ENCODE results near the gene DPEP3. TPM values are rescaled to one million over a fixed set of nuclear protein-coding genes. Genes with fewer than 3 reads are reported as not detected.
"Not testable (repeated sequence)": the region's sequence is repeated elsewhere in the genome, so short reads cannot be mapped to it uniquely, and the experiment has no call there.

Gene DPEP3
- total and polyA plus RNA-seq, 2 donors = 0.14 to 0.23 TPM

DNA sequence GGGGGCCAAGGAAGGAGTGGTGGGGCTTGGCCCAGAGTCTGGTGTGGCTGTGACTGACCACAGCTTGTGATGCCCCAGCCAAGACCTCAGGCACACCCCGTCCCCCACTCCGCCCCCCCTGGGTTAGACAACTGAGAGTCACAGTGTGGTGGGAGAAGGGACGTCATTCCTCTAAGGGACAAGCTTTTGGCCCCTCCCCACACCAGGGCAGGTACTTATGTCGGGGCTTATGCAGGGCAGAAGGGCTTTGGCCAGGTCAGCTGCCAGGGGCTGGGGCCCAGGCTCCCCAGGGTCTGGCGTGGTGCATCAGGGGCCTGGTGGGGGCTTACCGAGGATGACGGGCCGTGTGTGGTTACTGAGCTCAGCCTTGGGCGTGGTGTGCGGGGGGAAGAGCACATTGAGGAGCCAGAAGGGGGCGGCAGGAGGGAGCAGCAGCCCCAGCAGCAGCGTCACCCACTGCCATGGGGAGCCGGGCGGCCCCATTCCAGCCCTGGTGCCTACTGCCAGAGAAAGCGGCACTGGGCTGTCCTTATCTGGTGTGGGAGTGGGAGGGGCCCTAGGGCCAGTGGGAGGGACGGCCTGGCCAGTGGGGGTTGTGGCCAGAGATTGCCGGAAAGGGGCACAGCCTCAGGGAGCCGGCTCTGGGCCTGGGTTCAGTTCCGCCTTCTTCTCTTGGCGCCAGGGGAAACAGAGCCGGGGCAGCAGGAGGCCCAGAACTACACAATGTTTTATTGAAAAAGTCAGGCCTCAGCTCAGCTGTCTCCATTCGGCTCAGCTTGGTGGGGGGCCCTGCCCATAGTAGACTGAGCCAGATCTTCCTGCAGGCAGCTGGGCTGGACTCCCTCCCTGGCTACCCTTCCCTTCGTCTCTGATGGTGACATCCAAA is 36.4 kb downstream of the DPEP3 start, which contains the start of gene LCAT:
TSS of gene LCAT (minus strand) at position 502 of the 886 bp plus-strand sequence. CDS start at position 483, 19 bp downstream.
- 95% methylated on average over 23 of the region's 23 CpGs for WGBS
- Histone ChIP-seq H3K9me3 (ENCODE audit: control insufficient read depth in 2 of 2, insufficient read depth in 1 of 2, low read length in 1 of 2) (no peaks in the 10 kb centered on the region), H3K27ac (ENCODE audit: low read depth in 1 of 2, low read length in 1 of 2) (no peak within 1 kb of the TSS), H3K4me3 (ENCODE audit: low read length in 2 of 2) (no peak within 1 kb of the TSS), H3K36me3 (ENCODE audit: control insufficient read depth in 2 of 2, insufficient read depth in 2 of 2, low read length in 1 of 2) (peaks cover 68 to 80% of the 10 kb centered on the region in 2 donors), H3K4me1 (ENCODE audit: control insufficient read depth in 2 of 2, insufficient read depth in 2 of 2, low read length in 2 of 2) (peaks cover 7 to 11% of the 10 kb centered on the region in 2 donors), H3K27me3 (ENCODE audit: control insufficient read depth in 2 of 2, insufficient read depth in 1 of 2, low read length in 1 of 2) (no peaks in the 10 kb centered on the region)
- DNase-seq (ENCODE audit: low read depth in 6 of 9, low spot score in 9 of 9) = no peak

DNA sequence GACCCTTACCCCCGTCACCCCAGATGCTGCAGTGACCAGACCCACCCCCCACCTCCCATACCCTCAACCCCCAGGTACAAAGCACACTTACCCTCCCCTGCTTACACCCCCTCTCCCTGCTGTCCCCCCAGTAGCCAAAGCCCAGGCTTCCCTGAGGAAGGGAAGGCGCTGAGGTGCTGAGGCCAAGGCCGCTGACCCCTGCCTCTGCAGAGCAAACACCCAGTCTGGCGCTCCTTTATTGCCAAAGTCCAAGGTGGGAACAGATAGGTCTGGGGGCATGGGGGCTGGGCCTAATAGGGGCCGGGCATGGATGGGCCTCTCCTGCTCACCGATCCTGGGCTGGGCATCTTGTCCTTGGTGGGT is 37.1 kb downstream of the DPEP3 start:
- Histone ChIP-seq H3K4me3 (ENCODE audit: low read length in 2 of 2) (no peak overlapping the region), H3K27ac (ENCODE audit: low read depth in 1 of 2, low read length in 1 of 2) (no peak overlapping the region), H3K4me1 (ENCODE audit: control insufficient read depth in 2 of 2, insufficient read depth in 2 of 2, low read length in 2 of 2) (peaks cover 7 to 11% of the 10 kb centered on the region in 2 donors), H3K27me3 (ENCODE audit: control insufficient read depth in 2 of 2, insufficient read depth in 1 of 2, low read length in 1 of 2) (no peaks in the 10 kb centered on the region), H3K36me3 (ENCODE audit: control insufficient read depth in 2 of 2, insufficient read depth in 2 of 2, low read length in 1 of 2) (peaks cover 62 to 74% of the 10 kb centered on the region in 2 donors), H3K9me3 (ENCODE audit: control insufficient read depth in 2 of 2, insufficient read depth in 1 of 2, low read length in 1 of 2) (no peaks in the 10 kb centered on the region)
- 98% methylated on average over 6 of the region's 6 CpGs for WGBS
- no peak for DNase-seq (ENCODE audit: low read depth in 6 of 9, low spot score in 9 of 9)

- 97% methylated on average over 27 of the region's 27 CpGs for WGBS
- Histone ChIP-seq H3K4me1 (ENCODE audit: control insufficient read depth in 2 of 2, insufficient read depth in 2 of 2, low read length in 2 of 2) (peaks cover 8 to 11% of the 10 kb centered on the region in 2 donors), H3K27me3 (ENCODE audit: control insufficient read depth in 2 of 2, insufficient read depth in 1 of 2, low read length in 1 of 2) (no peaks in the 10 kb centered on the region), H3K4me3 (ENCODE audit: low read length in 2 of 2) (no peak overlapping the region), H3K27ac (ENCODE audit: low read depth in 1 of 2, low read length in 1 of 2) (no peak overlapping the region), H3K9me3 (ENCODE audit: control insufficient read depth in 2 of 2, insufficient read depth in 1 of 2, low read length in 1 of 2) (no peaks in the 10 kb centered on the region), H3K36me3 (ENCODE audit: control insufficient read depth in 2 of 2, insufficient read depth in 2 of 2, low read length in 1 of 2) (peaks cover 57 to 68% of the 10 kb centered on the region in 2 donors)
- no peak for DNase-seq (ENCODE audit: low read depth in 6 of 9, low spot score in 9 of 9)
These were observed 37.6 kb downstream of the DPEP3 start for GRCh38 chr16:67942510-67943255.

- H3K9me3 ChIP-seq (ENCODE audit: control insufficient read depth in 2 of 2, insufficient read depth in 1 of 2, low read length in 1 of 2) = no peaks in the 10 kb centered on the region
- DNase-seq (ENCODE audit: low read depth in 6 of 9, low spot score in 9 of 9) = no peak
- H3K36me3 ChIP-seq (ENCODE audit: control insufficient read depth in 2 of 2, insufficient read depth in 2 of 2, low read length in 1 of 2) = peaks cover 51 to 63% of the 10 kb centered on the region in 2 donors
- 99% methylated on average over 6 of the region's 6 CpGs for WGBS
- peaks cover 13 to 16% of the 10 kb centered on the region in 2 donors for H3K4me1 ChIP-seq (ENCODE audit: control insufficient read depth in 2 of 2, insufficient read depth in 2 of 2, low read length in 2 of 2)
- H3K4me3 ChIP-seq (ENCODE audit: low read length in 2 of 2) = no peak overlapping the region
- no peaks in the 10 kb centered on the region for H3K27me3 ChIP-seq (ENCODE audit: control insufficient read depth in 2 of 2, insufficient read depth in 1 of 2, low read length in 1 of 2)
- no peak overlapping the region for H3K27ac ChIP-seq (ENCODE audit: low read depth in 1 of 2, low read length in 1 of 2)
These were observed 38.1 kb downstream of the DPEP3 start for GRCh38 chr16:67942200-67942509.

- Histone ChIP-seq H3K4me3 (ENCODE audit: low read length in 2 of 2) (no peak overlapping the region), H3K36me3 (ENCODE audit: control insufficient read depth in 2 of 2, insufficient read depth in 2 of 2, low read length in 1 of 2) (peaks cover 46 to 58% of the 10 kb centered on the region in 2 donors), H3K4me1 (ENCODE audit: control insufficient read depth in 2 of 2, insufficient read depth in 2 of 2, low read length in 2 of 2) (peaks cover 18 to 19% of the 10 kb centered on the region in 2 donors), H3K9me3 (ENCODE audit: control insufficient read depth in 2 of 2, insufficient read depth in 1 of 2, low read length in 1 of 2) (no peaks in the 10 kb centered on the region), H3K27ac (ENCODE audit: low read depth in 1 of 2, low read length in 1 of 2) (no peak overlapping the region), H3K27me3 (ENCODE audit: control insufficient read depth in 2 of 2, insufficient read depth in 1 of 2, low read length in 1 of 2) (no peaks in the 10 kb centered on the region)
- no peak for DNase-seq (ENCODE audit: low read depth in 6 of 9, low spot score in 9 of 9)
- 93% methylated on average over 9 of the region's 9 CpGs for WGBS
These were observed 38.7 kb downstream of the DPEP3 start for GRCh38 chr16:67941469-67942199.

DNA sequence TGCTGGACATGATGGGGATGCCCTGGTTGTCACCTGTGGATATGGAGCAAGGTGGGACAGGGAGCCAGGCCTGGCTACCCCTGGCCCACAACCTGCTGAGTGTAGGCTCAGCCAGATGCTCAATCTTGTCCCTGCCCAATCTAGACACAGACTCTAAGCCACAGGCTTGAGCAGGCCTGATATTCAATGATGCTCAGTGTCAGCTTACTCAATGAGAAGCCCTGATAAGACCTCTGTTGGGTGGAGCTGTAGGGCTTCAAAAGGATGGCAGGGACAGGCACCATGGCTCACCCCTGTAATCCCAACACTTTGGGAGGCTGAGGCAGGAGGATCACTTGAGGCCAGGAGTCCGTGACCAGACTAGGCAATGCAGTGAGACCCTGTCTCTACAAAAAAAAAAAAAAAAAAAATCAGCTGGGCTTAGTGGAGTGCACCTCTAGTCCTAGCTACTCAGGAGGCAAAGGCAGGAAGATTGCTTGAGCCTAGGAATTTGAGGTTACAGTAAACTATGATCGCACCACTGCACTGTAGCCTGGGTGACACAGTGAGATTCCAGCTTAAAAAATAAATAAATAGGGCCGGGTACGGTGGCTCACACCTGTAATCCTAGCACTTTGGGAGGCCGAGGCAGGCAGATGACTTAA is 39.7 kb downstream of the DPEP3 start:
- H3K4me3 ChIP-seq (ENCODE audit: low read length in 2 of 2) = no peak overlapping the region
- peaks cover 0 to 2% of the 10 kb centered on the region in 2 donors for H3K9me3 ChIP-seq (ENCODE audit: control insufficient read depth in 2 of 2, insufficient read depth in 1 of 2, low read length in 1 of 2)
- peaks cover 36 to 47% of the 10 kb centered on the region in 2 donors for H3K36me3 ChIP-seq (ENCODE audit: control insufficient read depth in 2 of 2, insufficient read depth in 2 of 2, low read length in 1 of 2)
- 98% methylated on average over 5 of the region's 5 CpGs for WGBS
- DNase-seq (ENCODE audit: low read depth in 6 of 9, low spot score in 9 of 9) = no peak
- H3K27ac ChIP-seq (ENCODE audit: low read depth in 1 of 2, low read length in 1 of 2) = no peak overlapping the region
- no peaks in the 10 kb centered on the region for H3K27me3 ChIP-seq (ENCODE audit: control insufficient read depth in 2 of 2, insufficient read depth in 1 of 2, low read length in 1 of 2)
- peaks cover 18 to 19% of the 10 kb centered on the region in 2 donors for H3K4me1 ChIP-seq (ENCODE audit: control insufficient read depth in 2 of 2, insufficient read depth in 2 of 2, low read length in 2 of 2)

DNA sequence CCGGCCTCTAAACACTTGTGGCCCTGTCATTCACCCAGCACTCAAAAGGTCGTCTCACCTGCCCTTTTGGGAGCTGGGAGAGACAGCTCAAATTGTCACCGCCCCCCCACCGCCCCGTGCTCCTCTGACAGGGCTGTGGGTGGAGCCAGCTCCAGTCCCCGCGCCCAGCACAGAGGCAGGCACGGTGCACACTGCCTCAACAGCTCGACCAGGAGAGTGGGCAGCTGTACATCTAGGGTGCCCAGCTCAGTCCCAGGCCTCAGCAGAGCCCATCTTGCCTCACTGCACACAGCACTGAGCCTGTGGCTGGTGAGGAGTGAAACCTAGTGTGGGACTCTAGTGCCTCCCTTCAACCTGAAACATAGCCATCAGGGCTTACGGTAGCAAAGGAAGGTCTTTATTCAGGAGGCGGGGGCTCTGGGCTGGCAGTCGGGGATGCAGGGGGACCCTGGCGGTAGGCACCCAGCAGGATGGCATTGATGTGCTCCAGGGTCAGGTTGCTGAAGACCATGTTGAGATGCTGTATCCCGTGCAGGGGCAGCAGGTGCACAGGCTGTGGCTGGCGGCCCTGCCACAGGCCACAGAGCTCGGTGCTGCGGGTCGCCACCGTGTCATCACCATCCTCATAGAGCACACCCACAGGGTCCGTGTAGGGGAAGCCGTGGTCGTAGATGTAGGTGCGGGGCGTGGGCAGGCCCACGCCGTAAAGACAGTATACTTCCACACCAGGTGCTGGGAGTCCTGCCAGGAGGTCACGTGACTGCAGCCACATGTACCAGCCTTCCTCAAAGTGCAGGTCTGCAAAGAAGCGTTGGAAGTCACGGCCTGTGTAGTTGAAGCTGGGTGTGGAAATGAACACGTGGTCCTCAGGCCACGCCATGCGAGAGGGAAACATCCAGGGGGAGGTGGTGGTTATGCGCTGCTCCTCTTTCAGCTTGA is 40.5 kb downstream of the DPEP3 start:
- Histone ChIP-seq H3K27me3 (ENCODE audit: control insufficient read depth in 2 of 2, insufficient read depth in 1 of 2, low read length in 1 of 2) (no peaks in the 10 kb centered on the region), H3K9me3 (ENCODE audit: control insufficient read depth in 2 of 2, insufficient read depth in 1 of 2, low read length in 1 of 2) (peaks cover 0 to 2% of the 10 kb centered on the region in 2 donors), H3K36me3 (ENCODE audit: control insufficient read depth in 2 of 2, insufficient read depth in 2 of 2, low read length in 1 of 2) (peaks cover 35 to 47% of the 10 kb centered on the region in 2 donors), H3K4me3 (ENCODE audit: low read length in 2 of 2) (no peak overlapping the region), H3K4me1 (ENCODE audit: control insufficient read depth in 2 of 2, insufficient read depth in 2 of 2, low read length in 2 of 2) (peaks cover 19 to 26% of the 10 kb centered on the region in 2 donors), H3K27ac (ENCODE audit: low read depth in 1 of 2, low read length in 1 of 2) (peak overlapping the region in 1 of 2 donors; percentile 53)
- 43% methylated on average over 33 of the region's 33 CpGs for WGBS
- DNase-seq (ENCODE audit: low read depth in 6 of 9, low spot score in 9 of 9) = no peak

DNA sequence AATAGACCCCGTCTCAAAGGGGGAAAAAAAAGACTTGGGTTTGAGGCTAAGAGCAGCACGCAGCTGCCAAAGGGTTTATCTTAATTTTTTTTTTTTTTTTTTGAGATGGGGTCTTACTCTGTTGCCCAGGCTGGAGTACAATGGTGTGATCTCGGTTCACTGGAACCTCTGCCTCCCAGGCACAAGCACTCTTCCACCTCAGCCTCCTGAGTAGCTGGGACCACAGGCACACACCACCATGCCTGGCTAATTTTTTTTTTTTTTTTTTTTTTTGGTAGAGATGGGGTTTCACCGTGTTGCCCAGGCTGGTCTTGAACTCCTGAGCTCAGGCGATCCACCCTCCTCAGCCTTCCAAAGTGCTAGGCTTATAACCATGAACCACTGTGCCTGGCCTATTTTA is 42.6 kb downstream of the DPEP3 start:
- Histone ChIP-seq H3K27ac (ENCODE audit: low read depth in 1 of 2, low read length in 1 of 2) (peak overlapping the region in 1 of 2 donors; percentile 99), H3K4me1 (ENCODE audit: control insufficient read depth in 2 of 2, insufficient read depth in 2 of 2, low read length in 2 of 2) (peaks cover 19 to 29% of the 10 kb centered on the region in 2 donors)
- 98% methylated on average over 5 of the region's 5 CpGs for WGBS

More for the DNA sequence above, 42.6 kb downstream of the DPEP3 start:
- H3K36me3 ChIP-seq (ENCODE audit: control insufficient read depth in 2 of 2, insufficient read depth in 2 of 2, low read length in 1 of 2) = peaks cover 22 to 42% of the 10 kb centered on the region in 2 donors
- H3K4me3 ChIP-seq (ENCODE audit: low read length in 2 of 2); H3K27me3 ChIP-seq (ENCODE audit: control insufficient read depth in 2 of 2, insufficient read depth in 1 of 2, low read length in 1 of 2); H3K9me3 ChIP-seq (ENCODE audit: control insufficient read depth in 2 of 2, insufficient read depth in 1 of 2, low read length in 1 of 2); DNase-seq (ENCODE audit: low read depth in 6 of 9, low spot score in 9 of 9): not testable (repeated sequence)
